ENCODE results near the gene BLM.
A peak's percentile ranks its signal among the peaks of the same experiment; 100 is the strongest.

Gene BLM

DNA sequence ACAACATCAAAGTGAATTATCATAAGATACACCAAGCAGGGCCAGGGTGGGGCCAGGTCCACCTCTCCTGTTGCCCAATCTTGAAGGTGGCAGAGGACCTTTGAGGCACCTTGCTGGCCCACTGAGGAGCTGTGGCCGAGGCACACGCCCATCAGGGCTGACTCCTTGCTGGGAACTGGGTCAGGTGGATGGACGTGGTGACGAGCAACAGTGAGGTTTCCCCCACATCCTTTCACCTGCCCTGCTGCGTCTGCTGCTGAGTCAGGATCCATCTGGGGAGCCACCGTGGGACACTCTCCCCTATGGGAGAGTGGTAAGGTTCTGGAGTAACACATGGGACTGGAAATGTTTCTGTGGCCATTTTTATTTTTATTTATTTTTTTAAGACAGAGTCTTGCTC, 134.0 kb downstream of the BLM start:
- ATAC-seq (no peak), DNase-seq (peak; percentile 59)

DNA sequence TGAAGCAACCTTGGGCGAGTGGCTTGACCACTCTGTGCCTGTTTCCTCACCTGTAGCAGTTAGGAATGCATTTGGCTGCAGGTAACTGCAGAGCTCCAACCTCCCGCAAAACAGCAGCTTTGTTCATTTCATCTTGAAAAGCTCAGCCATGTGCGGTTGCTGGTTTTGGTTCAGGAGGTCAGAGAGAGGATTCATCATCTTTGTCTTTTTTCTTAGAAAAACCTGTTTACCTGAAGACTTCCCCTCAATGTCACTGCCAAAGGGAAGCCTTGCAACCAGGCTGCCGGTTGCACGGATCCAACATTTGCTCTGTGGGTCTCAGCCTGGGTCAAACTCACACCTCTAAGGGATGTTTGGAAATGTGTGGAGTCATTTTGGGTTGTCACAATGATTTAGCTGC, 134.8 kb downstream of the BLM start:
- DNase-seq, result no peak
- ATAC-seq, result no peak

DNA sequence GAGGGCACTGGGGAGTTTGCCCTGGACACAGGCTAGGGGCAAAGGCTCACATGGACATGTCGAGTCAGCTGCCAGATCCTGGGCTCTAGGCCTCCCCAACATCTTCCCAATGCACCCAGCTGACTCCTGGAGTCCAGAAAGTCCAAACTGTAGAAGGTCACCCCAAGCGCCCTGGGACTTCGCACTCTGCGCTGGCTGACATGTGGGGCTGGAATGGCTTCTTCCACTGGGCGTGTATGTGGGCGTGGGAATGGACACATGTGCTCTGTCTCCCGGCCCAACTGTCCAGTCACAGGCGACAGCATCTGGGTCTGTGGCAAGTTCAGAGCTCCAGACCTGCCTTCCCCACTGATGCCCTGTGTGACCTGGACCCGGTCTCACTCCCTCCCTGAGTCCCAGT, 138.0 kb downstream of the BLM start:
- ATAC-seq, result no peak
- no peak for DNase-seq

DNA sequence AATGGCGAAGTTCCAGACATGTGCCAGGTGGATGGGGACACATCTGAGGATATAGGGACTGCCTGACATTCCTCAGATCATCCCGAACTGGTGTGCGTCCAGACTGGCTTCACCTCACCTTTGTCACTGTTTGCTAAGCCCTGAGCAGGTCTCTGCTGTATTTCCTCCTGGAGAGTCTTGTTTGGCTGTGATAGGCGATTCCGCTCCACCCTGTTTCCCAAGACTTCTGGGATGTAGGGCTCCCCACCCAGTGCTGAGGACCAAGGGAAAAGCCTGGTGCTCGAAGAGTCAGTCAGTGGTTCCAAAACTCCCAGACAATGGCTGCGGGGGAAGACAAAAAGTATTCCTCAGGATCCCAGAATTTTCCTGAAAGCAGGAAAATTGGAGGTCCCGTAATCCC, 140.2 kb downstream of the BLM start:
- ATAC-seq (no peak), DNase-seq (no peak)

DNA sequence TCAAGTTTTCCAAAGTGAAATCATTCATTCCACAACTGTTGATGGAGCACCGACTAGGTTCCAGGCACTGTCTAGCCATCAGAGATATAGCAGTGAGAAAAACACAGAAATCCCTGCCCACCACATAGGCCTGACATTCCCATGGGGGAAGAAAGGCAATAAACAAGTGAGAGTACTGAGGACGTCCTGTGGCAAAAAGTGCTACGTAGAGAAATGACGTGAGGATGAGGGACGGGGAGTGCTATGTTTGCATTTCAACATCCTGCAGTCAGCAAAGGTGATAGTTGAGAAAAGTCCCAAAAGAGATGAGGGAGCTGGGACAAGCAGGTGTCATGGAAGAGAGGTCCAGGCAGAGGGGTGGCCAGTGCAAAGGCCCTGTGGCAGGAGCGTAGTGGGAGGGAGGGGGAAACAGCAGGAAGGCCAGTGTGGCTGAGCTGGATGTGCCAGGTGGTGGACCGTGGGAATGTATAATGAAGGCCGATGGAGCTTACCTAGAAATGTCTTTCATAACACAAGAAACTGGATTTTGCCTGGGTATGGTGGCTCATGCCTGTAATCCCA, 140.8 kb downstream of the BLM start:
- DNase-seq, result no peak
- no peak for ATAC-seq

DNA sequence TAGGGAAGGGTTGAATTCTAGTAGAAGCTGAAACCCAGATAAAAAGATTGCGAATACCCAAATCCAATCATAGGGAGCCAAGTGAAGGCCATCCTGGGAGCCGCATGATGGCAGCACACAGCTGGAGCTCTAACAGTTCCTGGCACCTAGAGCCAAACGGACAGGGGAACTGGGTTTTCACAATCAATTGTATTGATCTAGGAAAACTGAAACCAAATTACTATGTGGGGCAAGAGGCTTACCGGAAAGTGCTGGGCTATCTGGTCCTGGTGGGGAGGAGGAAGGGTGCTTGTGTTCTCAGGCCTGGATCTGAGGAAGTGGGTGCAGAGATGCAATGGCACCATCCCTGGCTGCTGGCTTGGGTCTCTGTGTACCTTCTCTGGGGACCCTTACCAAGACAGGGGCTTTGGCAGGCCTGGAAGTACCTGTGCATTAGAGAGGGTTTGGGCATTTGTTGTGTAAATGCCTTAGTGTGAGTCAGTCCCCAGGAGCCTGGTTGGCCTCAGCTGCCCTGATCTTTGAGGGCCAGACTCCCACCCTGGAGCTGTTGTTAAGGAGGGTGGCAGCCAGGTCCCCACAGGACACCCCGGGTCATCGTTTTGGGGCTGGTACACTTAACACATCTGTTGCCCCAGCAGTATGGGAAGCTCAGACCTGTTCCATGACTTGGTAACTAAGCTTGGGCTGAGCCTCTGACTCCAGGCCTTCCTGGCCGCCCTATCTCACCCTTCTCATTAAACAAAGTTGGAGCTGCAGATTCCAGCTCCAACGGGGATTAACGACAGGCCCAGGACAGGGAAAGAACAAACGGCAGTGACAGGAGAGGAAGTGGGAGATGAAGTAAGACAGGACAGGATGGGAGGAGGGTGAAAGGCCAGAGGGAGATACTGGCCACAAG, 142.3 kb downstream of the BLM start:
- ATAC-seq (no peak), DNase-seq (no peak)

DNA sequence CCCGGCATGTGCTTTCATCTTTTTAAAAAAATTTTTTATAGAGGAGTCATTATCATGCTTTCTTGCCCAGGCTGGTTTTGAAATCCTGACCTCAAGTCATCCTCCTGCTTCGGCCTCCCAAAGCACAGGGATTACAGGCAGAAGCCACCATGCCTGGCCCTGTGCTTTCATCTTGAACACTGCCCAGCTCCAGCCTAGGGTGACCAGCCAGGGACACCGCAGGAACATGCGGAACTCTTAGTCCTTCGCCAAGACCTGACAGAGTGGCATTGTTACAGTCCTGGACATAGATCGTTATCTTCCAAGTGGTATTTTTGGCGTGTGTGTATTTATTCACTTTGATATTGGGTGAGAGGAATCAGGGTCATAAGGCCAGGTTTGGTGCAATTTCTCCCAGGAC, 143.3 kb downstream of the BLM start:
- DNase-seq (no peak), ATAC-seq (no peak)

DNA sequence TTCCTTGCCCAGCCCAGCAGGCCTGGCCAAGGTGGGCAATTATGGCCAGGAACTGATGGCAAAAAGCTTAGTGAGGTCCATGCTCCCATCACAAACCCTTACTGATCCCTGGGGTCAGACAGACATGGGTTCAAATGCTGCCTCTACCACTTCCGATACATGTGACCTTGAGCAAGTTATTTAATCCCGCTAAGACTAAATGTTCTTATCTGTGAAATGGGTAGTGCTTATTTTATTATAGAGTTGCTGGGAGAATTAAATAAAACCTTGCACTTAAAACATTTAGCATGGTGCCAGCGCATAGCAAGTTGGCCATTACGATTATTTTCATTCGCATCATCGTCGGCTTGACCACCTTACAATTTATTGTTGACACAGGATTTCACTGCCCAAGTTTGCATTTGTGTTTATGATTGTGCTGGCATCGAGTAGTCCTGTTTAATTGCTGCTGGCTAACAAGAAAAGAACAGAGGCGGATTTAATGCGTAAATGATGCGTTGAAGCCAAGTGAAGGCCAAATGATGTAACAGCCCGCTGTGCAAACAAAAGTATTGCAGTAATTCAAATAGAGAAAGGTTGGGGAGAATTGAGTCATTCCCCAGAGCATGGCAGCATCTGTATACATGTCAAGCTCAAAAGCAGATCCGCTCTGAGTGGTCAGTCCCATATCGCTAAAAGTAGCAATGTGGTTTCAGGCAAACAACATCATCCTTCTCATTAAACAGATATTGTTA, 144.0 kb downstream of the BLM start:
- DNase-seq (no peak), ATAC-seq (no peak)

DNA sequence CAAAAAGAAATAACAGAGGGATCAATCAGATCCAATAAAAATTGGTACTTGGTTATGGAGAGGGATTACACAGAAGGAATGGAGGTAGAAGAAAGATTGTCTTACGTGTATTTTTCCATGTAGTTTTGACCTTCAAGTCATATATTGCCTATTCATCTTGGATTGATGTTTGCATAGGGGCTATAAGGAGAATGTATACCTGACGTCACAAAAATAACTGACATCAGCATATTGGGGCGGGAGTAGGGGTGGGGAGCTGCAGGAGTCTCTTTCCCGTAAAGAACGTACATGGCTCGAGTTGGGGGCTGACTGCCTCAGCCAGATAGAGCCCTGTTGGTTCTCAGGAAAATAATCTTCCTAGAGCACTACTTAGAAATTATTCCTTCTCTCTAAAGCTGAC, 145.3 kb downstream of the BLM start:
- DNase-seq (no peak), ATAC-seq (no peak)

DNA sequence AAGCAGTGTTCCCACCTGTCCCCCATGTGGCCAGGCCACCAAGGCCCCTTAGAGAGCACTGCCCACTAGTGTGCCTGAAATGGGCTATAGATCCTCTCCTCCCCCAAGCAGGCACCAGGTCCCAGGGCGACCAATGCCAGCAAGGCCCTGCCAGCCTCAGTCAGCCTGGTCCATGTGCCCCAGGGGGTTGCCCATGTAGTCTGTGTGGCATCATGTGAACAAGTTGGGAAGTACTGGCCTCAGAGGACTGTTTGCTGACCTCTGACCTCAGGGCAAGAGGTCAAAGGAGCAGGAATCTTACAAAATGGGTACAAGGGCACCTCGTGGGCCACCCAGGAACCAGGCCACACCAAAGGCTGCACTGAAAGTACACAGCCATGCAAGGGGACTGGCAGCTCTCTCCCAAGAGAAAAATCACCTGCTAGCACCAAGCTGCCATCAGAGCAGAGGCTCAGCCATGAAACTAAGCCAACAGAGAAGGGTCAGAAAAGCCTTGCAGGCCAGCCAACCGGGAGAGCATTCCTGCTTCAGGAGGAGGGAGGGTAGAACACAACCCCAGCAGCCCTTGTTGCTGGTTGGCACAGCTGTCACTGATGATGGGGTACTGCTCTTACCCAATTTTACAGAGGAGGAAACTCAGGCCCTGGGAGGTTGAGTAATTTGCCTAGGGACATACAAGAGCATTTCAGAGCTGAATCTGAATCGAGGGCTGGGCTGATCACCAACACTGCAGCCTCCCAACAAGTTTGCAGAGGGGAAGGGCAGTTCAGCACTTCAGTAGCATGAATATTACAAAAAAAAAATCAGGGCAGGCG, 146.0 kb downstream of the BLM start:
- ATAC-seq (no peak), DNase-seq (no peak)

DNA sequence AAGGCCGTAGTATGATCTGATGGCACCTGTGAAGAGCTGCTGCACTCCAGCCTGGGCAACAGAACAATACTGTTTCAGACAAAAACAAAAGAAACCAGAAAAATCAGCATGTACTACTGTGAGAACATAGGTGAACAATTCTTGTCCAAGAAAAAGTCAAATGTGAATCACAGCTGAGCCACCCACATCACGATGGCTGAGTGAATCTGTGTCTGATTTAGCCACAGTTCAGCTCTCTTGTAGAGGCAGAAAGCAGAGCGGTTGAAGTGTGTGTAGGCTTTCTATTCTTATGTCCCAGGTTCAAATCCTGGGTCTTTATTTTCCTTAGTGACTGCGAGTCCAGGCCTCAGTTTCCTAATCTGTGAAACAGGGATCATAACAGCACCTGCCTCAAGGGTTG, 146.8 kb downstream of the BLM start:
- DNase-seq, result no peak
- ATAC-seq, result peak; percentile 80

DNA sequence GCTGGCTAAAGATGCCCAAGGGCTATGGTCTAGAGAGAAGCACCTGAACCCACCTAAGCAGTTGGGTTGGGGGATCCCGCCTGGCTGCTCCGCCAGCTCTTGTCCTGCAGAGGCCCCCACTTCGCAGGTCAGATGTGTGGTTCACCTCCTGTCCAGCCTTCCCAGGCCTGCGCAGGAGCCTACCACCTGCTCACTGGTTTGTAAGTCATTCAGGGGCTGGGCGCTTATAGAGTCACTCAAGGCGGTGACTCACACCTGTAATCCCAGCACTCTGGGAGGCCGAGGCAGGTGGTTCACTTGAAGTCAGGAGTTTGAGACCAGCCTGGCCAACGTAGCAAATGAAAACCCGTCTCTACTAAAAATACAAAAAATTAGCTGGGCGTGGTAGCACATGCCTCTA, 147.4 kb downstream of the BLM start:
- peak; percentile 54 for ATAC-seq
- no peak for DNase-seq

DNA sequence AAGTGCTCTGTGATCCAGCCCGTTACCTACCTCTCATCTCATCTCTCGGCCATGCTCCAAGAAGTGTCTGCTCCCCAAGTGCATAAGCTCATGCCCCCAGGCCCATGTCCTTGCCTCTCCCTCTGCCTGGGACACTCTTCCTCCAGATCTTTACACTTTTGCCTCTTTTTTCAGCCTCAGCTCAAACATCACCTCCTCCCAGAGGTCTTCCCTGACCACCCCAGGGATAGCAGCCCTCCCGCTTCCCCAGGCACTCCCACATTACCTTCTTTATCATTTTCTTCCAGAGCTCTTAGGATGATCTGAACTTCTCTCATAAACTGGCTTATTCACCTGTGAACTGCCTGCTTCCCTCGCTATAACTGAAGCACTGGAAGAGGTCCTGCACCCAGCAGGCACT, 148.6 kb downstream of the BLM start:
- ATAC-seq, result no peak
- no peak for DNase-seq
